HG03025 (cell line): ENCODE results near the gene FGFBP1.

Experiments used
- ATAC-seq: cut with Tn5 transposase; IDR thresholded peaks from one replicate; pipeline ENCODE4 v1.9.1; 2021; ENCODE audit warnings: mild to moderate bottlenecking, moderate library complexity; ENCODE audit not compliant: unreplicated experiment, low FRiP score

Gene FGFBP1

GRCh38 chr4:15938640-15939039 lies at the start of gene FGFBP1:
FGFBP1 (minus strand) TSS chr4:15938740; CDS start chr4:15936632, 2,108 bp downstream.
- no peak for ATAC-seq

DNA sequence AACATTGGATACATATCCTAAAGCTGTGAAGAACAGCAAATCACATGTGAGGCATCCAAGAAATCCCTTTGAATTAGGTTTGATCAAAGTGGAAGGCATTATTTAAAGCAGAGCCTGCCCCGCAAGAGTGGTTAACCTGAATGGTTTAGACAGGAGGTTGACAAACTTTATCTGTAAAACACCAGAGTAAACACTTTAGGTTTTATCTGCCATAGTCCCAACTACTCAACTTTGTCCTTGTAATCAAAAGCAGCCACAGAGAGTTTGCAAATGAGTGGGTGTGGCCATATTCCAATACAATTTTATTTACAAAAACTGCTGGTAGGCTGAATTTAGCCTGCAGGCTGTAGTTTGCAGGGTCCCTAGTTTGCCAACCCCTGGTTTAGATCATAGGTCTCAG lies 49.7 kb upstream of the FGFBP1 start:
- ATAC-seq, result no peak

GRCh38 chr4:15986907-15987306 lies 48.4 kb upstream of the FGFBP1 start:
- ATAC-seq, result no peak

DNA sequence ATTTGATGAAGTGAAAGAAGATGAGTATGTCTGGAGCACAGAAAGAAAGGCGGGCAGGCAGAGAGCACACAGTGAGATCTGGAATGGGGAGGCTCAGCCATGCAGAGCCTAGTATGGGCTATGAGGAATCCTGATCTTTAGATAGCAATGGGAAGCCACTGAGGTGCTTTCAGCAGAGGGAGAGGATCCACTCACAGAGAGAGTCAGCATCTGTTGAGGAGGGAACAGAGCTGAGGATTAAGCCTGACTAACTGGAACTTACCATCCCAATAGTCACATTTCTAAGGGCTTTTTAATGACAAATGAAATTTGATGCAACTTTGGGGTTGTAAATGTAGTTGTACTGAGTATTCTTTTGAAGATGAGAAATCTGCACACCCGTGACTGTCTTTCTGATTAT lies 45.1 kb upstream of the FGFBP1 start:
- no peak for ATAC-seq

- no peak for ATAC-seq
These were observed 44.4 kb upstream of the FGFBP1 start for GRCh38 chr4:15982842-15983524.

- no peak for ATAC-seq
These were observed 38.2 kb upstream of the FGFBP1 start for GRCh38 chr4:15976456-15977447.

GRCh38 chr4:15971068-15971801 lies 32.7 kb upstream of the FGFBP1 start:
- ATAC-seq, result no peak

GRCh38 chr4:15968551-15969300 lies 30.2 kb upstream of the FGFBP1 start:
- ATAC-seq, result no peak

DNA sequence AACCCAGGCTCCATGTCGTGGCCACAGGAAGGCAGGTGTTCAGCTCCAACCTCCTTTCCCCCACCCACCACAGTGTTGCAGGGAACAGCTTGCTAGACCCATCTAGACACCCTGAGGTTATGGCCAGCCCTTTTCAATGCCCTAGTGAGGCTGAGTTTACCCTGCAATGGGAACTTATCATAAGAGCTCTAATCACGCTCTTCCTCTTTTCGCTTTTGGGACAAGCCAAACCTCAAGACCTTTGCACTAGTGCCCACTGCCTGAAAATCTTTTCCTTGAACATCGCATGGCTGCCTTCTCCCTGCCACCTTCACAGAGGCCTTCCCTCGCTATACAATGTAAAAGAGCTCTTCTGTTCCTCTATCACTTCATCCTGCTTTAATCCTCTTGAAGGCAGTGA lies 26.8 kb upstream of the FGFBP1 start:
- ATAC-seq, result no peak

DNA sequence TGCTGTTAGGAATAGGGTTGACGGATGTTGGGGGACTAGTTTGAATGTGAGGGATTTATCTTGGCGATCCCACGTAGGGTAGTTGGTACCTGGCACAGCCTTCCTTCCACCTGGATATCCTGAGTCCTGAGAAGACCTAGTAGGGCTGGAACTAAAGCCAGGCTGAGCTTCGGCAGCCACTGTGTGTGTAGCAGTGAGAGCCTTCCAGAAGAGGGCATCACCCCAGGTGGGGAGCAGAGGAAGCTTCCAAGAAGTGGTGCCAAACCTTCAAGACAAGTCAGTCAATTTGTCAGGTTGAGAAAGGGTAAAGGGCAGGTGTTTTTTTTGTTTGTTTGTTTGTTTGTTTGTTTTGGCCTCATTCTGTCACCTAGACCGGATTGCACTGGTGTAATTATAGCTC lies 25.6 kb upstream of the FGFBP1 start:
- no peak for ATAC-seq

DNA sequence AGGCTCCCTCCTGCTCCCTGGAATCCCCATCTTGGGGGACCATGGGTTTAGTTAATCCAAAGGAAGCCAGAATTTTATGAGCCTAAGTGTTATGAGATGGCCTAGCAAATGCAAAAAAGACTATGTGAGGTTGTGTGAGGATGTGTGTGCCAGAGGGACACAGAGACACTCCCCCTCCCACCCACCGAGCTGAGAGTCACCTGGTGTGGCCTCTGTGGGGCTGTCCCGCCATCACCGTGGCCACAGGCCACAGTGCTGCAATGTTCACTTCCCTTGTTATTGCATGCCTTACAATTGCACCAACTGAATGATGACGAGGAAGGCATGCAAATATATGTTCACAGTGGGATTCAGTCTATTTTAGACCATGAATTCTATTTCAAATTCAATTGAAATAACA lies 25.0 kb upstream of the FGFBP1 start:
- no peak for ATAC-seq

DNA sequence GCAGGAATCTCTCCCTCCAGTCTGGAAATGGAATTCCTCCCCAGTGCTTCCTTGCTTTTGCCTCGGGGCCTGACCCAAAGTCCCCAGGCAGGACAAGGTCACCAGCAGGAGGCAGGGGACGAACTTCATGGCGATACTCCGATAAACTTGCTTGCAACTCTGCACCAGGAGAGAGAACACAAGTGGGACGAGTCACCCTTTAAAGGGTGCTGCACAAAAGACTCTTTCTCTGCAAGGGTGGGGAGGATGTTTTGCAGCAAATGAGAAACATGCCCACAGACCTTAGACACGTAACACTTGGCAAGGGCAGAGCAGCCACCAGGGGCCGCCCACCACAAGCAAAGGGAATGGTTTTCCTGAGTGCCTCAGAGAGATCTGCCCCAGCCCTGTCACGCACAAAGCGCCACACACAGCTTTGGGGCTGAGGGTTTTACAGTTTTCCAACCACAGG lies 24.5 kb upstream of the FGFBP1 start, which contains the start of gene FGFBP2:
Gene FGFBP2 (minus strand): TSS at position 175 of the 451 bp plus-strand sequence. CDS start 46 bp downstream, at position 129.
- no peak for ATAC-seq

DNA sequence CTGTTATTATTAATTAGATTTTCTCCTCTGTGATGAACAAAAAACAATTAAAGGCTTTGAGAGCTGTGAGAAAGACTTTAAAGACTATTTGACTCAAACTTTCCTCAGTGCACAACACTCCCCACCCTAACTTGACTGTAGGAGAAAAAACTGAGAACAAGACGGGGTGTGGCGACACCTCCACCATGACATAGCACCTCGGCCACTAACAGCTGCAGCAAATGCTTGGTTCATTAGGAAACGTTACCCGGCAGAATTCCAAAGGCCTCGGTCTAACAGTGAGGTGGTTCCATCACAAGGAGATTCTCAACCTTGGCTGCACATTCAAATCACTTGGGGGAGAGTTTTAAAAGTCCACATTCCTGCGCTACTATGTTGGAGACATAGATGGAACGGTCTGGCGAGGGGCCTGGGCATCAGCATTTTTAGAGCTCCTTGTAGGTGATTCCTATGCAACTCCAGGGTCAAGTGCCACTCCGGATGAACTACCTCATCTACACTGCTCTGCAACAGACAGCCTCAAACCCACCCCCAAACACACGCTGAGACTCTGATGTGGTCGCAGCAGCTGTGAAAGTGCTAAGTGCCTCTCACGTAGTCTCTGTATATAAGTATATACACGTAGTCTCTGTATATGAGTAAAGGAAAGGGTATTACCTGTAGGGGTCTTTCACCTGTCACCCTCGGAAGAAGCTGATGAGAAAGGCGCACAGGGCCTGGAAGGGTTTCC lies 23.4 kb upstream of the FGFBP1 start:
- no peak for ATAC-seq

DNA sequence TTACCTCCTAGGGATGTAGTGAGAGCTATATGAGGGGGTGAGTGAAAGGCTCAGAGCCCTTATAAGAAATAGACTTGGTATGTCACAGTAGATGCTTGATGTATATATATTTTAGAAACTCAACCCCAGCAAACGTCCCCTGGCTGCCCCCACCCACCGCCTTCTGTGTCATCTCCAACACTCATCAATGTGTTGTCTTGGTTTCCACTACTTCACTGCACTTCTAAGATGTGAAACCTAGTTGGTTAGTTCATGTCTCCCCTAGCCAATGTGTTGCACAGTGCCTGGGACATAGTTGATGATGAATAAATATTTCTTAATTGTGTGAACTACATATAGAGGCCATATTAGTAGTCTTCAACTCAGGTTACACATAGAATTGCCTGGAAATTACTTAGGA lies 20.0 kb upstream of the FGFBP1 start:
- no peak for ATAC-seq

- ATAC-seq, result peak; percentile 98
These were observed 17.8 kb upstream of the FGFBP1 start for GRCh38 chr4:15956179-15956850.

DNA sequence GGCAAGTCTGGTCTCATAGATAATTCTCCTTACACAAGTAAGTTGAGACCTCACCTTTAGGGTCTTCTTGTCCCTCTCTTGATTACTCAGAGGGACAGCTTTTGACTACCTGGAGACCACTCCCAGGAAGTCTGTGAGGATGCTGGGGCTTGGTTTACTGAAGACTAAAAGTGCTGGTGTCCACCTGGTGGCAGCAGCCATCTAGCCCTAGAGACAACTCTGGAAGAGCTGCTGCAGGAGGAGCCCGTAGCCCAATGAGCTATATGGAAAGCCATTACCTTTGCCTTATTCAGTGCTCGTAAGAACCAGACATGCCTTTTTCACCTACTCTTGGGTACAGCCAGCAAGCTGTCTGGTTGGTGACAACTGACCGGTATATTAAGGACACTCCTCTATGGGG lies 17.1 kb upstream of the FGFBP1 start:
- no peak for ATAC-seq

GRCh38 chr4:15953625-15954024 lies 15.1 kb upstream of the FGFBP1 start:
- ATAC-seq, result no peak

DNA sequence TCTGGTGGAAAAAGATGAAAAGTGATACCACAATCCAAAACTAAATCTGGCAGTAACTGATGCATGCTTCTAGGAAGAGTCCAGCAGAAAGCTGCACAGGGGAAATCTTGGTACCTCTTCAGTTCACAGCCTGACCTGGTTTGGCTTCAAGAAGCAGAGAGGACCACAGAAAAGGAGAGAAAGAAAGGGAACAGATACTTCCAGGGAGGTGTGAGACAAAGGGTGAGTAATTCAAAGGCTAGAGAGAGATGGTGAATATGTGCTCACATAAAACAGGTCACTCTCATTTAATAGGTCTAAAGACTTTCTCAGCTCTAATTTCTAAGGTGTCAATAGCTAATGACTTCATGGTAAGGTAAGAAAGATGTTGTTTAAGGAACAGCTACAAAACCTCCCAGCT lies 13.2 kb upstream of the FGFBP1 start:
- no peak for ATAC-seq

- ATAC-seq, result no peak
These were observed 10.3 kb upstream of the FGFBP1 start for GRCh38 chr4:15948826-15949225.
